SKM-1 (cell line): ENCODE data around the gene MID1IP1.

Source experiments
- DNase-seq: peaks from one replicate; lab custom pipeline; 2025; ENCODE audit not compliant: unreplicated experiment; lab: John Stamatoyannopoulos, UW

Gene MID1IP1, protein sequence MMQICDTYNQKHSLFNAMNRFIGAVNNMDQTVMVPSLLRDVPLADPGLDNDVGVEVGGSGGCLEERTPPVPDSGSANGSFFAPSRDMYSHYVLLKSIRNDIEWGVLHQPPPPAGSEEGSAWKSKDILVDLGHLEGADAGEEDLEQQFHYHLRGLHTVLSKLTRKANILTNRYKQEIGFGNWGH

GRCh38 chrX:38800981-38801845 is at the start of gene MID1IP1:
Gene MID1IP1 (plus strand): TSS chrX:38801459. CDS start chrX:38804947, 3,488 bp downstream.
- no peak for DNase-seq

GRCh38 chrX:38754102-38754790 is 47.0 kb upstream of the MID1IP1 start:
- peak; percentile 9 for DNase-seq

DNA sequence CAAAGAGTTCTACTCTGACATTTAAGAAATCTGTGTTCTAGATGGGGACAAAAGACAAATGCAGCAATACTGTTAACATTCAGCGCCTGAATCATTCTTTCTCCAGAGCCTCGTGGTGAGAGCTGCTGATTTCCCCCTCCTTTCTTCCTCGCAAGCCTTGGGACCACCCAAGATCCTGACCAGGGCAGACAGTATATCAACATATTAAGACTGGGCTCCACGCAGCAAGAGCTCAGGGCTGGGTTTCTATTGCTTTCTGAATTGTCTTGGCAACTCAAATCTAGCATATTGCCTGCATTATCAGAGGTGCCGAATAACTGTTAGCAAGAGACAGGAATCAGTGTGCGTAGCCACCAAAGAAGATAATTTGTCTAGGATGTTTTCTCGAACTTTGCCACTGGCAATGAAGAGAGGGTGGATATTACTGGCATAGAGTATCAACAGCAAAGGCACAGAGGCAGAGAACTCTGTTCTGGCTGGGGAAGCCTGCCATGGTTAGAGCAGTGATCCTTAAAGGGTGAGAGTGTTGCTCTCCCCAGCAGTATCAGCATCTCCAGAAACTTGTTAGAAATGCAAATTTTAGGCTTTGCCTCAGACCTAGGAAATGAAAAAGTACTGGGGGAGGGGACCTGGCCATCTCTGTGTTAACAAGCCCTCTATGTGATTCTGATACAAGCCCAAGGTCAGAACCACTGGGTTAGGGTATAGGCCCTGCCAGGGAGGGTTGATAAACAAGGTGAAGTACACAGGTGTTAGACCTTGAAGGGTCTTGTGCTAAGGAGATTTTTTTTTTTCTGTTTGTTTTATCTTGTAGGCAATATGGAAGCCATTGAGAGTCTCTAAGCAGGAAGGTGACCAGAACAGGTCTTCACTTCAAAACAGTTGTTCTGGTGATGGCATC is 46.2 kb upstream of the MID1IP1 start:
- DNase-seq: no peak

GRCh38 chrX:38760883-38761282 is 40.4 kb upstream of the MID1IP1 start:
- no peak for DNase-seq

GRCh38 chrX:38768079-38768478 is 33.2 kb upstream of the MID1IP1 start:
- DNase-seq: no peak

- DNase-seq: no peak
Measured at GRCh38 chrX:38770152-38770551, 31.1 kb upstream of the MID1IP1 start.

- DNase-seq: no peak
Measured at GRCh38 chrX:38774249-38774648, 27.0 kb upstream of the MID1IP1 start.

DNA sequence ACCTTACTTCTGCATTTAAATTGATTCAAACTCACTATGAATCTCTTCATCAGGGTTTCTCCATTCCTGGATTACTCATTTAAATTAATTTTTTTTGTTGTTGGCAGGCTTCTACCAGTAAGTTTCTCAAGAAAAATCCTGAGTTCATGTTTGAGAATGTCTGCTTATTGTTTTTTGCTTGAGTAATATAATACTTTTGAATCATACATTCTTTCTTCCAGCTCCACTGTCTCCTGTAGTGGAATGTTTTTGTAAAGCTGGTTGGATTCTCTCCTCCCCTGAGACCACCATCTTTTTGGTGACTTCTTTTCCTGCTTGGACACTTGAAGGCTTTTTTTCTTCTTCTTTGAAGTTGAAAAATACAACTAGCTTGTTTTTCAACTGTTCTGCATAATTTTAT is 4.3 kb upstream of the MID1IP1 start:
- no peak for DNase-seq

- no peak for DNase-seq
Measured at GRCh38 chrX:38798956-38799355, 2.3 kb upstream of the MID1IP1 start.

DNA sequence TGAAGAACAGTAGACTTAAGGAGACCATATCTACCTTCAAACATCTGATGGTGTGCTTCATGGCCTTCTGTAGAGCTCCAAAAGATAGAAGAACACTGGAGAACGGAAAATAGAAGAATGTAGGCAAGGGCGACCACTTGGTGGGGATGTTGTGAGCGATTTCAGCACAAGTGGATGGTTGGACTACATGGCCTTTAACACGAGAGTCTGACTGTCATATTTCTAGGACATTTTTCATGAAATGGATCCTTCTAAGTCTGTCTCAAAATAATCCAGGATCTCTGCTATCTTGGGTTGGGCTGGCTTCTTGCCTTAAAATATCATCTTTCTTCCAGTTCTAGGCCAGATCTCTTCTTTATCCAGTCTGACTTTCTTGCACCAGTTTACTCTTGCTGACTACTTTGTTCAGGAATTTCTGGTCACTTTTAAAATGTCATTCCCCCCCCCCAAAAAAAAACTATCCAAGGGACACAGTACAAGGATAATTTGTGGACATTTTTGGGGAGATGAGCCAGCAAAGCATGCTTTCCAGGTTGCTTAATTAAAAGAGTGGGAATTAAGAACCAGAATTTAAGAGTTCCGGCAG is 1.2 kb upstream of the MID1IP1 start:
- no peak for DNase-seq

DNA sequence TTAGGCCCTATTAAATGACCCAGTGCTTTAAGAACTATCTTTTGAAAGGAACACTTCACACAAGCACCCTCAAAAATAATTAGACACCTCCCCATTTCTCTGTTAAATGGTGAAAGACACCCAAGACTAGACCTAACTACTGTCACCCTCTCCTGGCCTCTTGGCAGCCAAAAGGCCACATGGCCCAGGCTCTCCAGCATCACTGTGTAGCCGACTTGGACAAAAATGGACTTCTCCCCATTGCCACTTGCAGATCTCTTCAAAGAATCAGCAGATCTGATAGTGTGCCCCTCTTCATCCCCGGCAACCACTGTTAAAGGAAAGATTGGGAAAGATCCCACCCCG is 2.0 kb downstream of the MID1IP1 start:
- no peak for DNase-seq

DNA sequence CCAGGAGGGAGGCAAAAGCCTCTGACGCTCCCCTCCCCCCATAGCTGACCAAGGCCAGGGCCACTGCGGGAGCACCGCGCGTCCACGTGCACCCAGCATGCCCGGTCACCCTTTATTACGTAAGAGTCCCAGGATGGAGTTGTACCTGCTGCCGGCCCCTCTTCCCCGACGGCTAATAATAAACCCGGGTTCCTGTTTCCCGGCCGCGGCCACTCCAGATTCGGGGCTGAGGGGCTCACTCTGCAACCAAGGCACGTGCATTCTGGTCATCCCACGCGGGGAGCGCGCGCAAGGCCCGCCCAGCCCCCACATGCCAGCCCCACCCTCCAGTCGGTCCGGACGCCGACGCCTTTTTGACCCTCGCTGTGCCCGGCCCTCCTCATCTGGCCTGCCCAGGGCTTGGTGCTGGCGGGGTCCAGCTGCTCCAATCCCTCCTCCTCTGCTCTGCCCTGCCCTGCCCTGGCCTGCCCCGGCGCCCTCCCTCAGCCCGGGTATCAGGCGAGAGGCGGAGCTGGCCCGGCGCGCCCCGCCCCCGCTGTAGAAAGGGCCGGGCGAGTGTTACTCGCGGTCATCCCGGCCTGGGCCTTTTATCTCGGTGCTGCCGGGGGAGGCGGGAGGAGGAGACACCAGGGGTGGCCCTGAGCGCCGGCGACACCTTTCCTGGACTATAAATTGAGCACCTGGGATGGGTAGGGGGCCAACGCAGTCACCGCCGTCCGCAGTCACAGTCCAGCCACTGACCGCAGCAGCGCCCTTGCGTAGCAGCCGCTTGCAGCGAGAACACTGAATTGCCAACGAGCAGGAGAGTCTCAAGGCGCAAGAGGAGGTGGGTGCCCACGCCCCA is 2.6 kb downstream of the MID1IP1 start:
- DNase-seq: peak; percentile 33

DNA sequence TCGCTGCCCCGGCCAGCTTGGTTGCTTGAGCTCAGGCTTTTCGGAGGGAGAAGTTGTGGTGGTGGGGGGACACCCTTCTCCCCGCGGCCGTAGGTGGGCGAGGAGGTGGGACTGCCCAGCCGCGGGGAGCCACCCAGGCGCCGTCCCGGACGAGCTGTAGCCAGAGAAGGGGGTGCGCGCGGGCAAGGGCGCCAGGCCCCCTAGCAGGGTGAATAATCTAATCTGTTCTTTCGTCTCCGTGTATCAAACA is 3.1 kb downstream of the MID1IP1 start:
- no peak for DNase-seq

GRCh38 chrX:38804682-38805431 is 3.6 kb downstream of the MID1IP1 start:
- DNase-seq: no peak

GRCh38 chrX:38805432-38806389 is 4.5 kb downstream of the MID1IP1 start:
- peak; percentile 48 for DNase-seq

- DNase-seq: no peak
Measured at GRCh38 chrX:38806875-38807621, 5.8 kb downstream of the MID1IP1 start.

- no peak for DNase-seq
Measured at GRCh38 chrX:38807873-38808272, 6.6 kb downstream of the MID1IP1 start.
